ENCODE data around the gene MAST4.

MAST4 gene

GRCh38 chr5:67190410-67190809 lies 594.2 kb downstream of the MAST4 start:
- DNase-seq (ENCODE audit: low spot score) = no peak

DNA sequence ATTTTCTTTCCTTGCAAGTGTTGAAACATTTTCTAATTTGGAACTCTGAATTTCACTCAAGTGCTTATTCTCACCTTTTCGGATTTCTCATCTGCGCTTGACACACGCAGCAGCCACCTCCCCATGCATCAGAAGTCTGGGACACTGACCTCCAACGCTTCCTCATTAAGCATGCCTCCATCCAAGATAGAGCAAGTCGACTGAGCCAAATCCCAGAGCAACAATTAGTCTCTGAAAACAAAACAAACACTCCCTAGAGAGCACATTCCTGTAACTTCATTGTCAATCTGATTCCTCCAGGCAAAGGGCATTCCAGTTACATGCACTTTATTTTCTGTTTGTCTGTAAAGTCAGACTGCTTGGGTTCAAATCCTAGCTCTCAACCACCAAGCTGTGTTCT lies 594.7 kb downstream of the MAST4 start:
- DNase-seq (ENCODE audit: low spot score) = no peak

GRCh38 chr5:67192719-67193438 lies 596.7 kb downstream of the MAST4 start:
- no peak for DNase-seq (ENCODE audit: low spot score)

DNA sequence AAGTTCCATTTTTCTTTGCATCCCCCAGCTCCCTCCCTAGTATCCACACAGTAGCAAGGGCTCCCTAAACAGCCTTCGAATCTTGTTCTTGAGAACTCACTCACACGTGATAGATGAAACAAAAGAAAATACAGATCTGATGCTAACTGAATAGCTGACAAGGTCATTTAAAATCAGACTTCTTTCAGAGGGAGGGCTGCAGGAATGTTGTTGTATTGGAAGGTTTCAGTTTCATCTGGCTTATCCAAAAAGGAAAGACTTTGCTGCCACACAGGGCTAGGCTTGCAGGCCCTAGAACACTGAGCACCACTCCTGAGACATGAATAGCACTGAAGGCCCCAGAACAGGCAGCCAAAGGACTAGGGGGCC lies 597.2 kb downstream of the MAST4 start:
- DNase-seq (ENCODE audit: low spot score) = no peak

- no peak for DNase-seq (ENCODE audit: low spot score)
These were observed 598.0 kb downstream of the MAST4 start for GRCh38 chr5:67194166-67194565.

- no peak for DNase-seq (ENCODE audit: low spot score)
These were observed 599.4 kb downstream of the MAST4 start for GRCh38 chr5:67195406-67196275.

- no peak for DNase-seq (ENCODE audit: low spot score)
These were observed 600.4 kb downstream of the MAST4 start, which contains the start of gene CD180 for GRCh38 chr5:67196537-67197059. CD180 (minus strand) TSS chr5:67196799; CDS start chr5:67196641, 158 bp downstream.

DNA sequence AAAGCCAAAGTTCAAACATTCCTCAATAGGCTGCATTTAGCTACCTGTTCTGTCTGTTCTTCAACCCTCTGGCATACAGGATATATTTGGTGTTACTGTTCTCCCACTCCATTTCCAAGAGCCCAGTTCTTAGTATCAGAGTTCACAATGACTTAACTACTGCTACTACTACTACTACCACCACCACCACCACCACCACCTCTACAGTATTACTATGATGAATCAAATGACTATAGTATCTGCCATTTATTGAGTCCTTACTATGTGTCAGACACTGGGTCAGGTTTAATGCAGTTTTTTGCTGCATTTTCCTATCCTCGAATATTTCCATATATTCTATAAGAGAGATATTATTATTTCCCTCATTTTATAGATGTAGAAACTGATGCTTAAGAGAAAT lies 601.3 kb downstream of the MAST4 start:
- no peak for DNase-seq (ENCODE audit: low spot score)

DNA sequence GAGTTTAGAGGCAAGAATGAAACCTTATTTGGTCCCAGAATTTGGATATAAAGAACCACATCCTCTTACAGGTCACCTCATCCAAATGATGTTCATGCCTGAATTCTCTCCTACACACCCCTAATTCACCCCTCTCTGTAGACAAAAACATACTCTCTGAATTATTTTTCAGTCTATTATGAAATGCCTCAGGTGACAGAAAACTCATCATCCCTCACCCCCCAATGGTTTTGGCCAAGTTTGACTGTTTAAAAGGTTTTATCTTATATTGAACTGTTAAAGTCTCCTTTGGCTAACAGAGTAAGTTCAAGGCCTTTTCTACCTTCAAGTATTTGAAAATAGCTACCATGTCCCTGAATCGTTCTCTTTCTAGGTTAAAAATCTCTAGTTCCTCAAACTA lies 602.7 kb downstream of the MAST4 start:
- no peak for DNase-seq (ENCODE audit: low spot score)

- DNase-seq (ENCODE audit: low spot score) = no peak
These were observed 603.7 kb downstream of the MAST4 start for GRCh38 chr5:67199859-67200258.

DNA sequence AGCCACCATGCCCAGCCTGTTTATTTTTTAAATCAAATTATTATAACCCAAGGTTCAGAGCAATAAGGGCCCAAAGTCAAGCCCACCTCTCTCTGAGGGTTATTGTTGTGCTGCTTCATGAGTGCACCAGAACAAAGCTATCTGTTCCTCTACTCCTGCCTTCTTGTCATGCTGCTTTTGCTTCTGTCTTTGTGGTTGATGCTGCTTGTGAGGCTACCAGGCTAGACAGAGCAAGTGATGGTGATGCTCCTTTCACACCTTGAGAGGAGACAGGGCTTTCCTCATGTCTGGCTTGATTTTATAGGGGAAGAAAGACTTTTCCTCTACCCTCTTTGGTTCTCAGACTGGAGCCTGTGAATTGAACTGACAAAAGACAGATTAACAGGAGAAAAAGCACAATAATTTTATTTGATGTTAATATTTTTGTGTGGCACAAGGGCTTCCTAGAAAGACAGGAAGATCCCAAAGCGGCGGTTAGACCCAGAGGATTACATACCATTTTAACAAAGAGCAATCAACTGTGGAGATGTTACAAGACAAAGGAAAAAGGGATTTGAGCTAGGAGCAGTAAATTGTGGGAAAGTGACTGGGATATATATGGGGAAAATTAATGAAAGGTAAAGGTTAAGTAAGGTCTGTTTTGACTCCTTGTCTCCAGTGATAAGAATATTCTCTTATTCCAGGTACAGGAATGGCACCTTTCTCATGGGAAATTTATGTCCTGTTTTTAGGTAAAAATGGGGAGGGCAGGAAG lies 604.8 kb downstream of the MAST4 start:
- DNase-seq (ENCODE audit: low spot score) = no peak

DNA sequence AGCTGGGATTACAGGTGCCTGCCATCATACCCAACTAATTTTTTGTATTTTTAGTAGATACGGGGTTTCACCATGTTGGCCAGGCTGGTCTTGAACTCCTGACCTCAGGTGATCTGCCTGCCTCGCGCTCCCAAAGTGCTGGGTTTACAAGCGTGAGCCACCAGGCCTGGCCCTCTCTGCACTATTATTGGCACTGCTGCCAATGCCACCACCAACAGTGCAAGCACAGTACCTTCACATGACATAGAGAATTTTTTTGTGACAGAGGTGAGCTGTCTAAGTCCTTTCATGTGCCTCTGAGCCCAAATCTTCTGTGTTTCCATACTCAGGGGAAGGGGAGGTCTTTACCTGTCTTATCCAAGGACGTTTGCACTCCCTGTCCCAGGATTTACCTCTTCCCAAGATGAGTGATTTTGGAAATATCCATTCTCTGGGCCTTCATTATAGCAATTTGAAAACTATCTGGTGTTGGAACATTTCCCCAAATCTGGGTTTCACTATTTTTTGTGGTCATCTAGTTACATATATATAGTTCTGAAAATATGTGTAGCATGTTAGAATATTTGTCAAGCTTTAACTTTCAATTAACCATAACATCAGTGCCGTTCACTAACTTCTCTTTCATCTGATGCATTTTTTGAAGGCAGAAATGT lies 605.8 kb downstream of the MAST4 start:
- no peak for DNase-seq (ENCODE audit: low spot score)

DNA sequence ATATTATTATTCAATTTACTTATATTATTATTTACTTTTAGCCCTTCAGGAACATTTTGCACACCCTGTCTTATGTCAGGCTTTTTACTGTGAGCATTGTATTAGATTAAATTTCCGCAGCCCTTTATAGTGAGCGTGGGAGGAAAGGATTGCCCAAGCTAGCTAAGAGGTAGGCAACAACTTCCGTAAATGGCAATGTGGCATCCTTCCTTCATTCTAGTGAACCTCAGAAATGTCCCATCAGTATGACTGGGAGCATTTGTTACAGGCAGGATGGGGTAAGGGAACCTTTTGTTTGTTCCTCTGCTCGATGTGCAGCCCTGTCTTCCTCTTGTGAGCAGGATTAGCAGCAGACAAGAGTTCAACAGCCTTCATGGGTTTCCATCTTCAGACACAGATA lies 606.6 kb downstream of the MAST4 start:
- DNase-seq (ENCODE audit: low spot score) = no peak

DNA sequence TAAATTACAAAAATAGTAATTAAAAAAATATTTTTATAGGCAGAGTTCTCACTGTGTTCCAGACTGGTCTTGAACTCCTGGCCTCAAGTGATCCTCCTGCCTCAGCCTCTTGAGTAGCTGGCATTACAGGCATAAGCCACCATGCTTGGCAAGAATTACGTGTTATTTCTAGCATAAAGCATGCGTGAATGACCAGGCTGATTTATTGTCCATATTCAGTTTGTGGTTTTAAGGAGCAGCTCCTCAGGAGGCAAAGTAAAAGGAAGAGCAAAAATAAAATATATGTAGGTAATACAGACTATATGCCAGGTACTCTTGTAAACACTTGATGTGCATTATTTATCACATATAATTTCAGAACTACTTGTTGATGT lies 607.5 kb downstream of the MAST4 start:
- no peak for DNase-seq (ENCODE audit: low spot score)

DNA sequence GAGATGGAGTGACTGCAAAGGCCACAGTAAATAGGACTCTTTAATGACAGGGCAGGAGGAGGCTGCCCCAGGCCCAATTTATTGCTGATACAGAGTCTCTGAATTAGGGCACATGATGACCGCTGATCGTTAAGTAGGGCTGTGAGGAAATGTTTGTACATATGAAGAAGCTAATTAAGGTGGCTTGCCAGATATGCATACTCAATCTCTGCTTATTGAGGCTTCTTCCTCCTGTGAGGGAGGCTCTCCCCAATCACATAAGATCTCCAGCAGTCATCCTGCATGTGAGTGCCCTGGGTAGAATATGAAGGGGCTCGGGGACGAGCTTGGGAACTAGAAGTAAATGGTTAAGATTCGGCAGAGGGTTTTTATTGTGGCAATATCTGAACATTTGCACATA lies 608.6 kb downstream of the MAST4 start:
- no peak for DNase-seq (ENCODE audit: low spot score)

GRCh38 chr5:67205981-67206380 lies 609.8 kb downstream of the MAST4 start:
- DNase-seq (ENCODE audit: low spot score) = no peak

GRCh38 chr5:67206461-67206860 lies 610.3 kb downstream of the MAST4 start:
- DNase-seq (ENCODE audit: low spot score) = no peak

DNA sequence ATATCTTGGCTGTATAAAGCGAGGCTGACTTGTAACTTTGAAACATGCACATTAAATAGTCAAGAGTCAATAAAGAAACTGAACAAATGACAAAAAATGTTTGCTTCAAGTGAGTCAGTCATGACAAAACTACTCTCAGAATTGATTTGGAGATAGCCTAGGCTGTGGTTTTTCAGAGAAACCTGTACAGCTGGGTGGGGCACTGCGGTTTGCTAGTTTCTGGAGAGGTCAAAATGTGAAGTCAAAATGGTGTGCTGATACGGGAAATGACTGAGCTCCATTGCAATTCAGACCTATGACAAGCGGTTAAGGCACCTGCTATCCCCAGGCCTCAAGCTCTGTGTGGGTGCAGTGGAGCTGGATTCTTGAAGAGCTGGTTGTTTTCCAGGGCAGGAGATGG lies 610.7 kb downstream of the MAST4 start:
- DNase-seq (ENCODE audit: low spot score) = peak; percentile 28

- no peak for DNase-seq (ENCODE audit: low spot score)
These were observed 612.2 kb downstream of the MAST4 start for GRCh38 chr5:67208403-67208802.

GRCh38 chr5:67209141-67209771 lies 613.1 kb downstream of the MAST4 start:
- peak; percentile 69 for DNase-seq (ENCODE audit: low spot score)

GRCh38 chr5:67211926-67212325 lies 615.7 kb downstream of the MAST4 start:
- DNase-seq (ENCODE audit: low spot score) = no peak

DNA sequence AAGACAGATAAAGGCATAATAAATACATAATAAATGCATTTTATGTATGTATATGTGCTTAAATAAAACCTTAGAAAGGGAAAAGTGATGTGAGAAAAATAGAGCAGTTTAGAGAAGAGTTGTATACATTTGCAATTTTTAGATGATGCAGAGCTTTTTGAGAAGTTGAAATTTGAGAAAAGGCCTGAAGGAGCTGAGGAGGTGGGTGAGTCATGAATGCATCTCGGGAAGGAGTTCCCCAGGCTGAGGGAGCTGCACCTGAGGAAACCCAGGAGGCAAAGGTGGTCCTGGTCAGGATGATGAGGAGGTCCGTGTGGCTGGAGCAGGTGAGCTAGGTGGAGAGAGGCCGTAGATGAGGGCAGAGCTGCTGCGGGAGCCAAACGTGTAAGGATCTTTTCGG lies 617.8 kb downstream of the MAST4 start:
- DNase-seq (ENCODE audit: low spot score) = no peak

Measured in HuH-7 (cell line).